Measurements from ENCODE around the gene DOCK11. TPM values are rescaled to one million over a fixed set of nuclear protein-coding genes. Genes with fewer than 3 reads are reported as not detected.

DOCK11 gene
- total and polyA plus RNA-seq, 2 donors (not counting 3 experiments of a cell fraction or from before 2014, with no cell fraction given), result 0.37 to 0.86 TPM

DNA sequence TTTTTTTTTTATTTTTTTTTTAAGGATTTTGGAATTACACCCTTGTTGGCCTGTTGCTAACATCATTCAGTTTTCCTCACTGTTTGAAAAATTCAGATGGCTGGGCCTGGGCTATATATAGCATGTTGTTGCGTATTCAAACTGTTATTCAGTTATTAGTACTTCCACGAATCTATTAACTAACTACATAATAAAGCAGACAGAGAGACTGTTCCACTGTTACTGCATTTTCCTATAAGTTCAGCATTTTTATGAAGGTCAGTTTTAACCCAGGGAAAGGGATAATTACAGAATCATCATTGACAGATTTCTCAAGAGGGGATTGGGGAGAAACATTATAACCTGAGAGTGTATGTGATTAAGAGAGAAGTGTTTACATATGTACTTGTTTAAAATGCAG is 3.1 kb downstream of the DOCK11 start:
- no peak overlapping the region for H2AFZ ChIP-seq (ENCODE audit: low read depth, low read length)
- peaks cover 3% of the 10 kb centered on the region for H3K4me1 ChIP-seq (ENCODE audit: control insufficient read depth, extremely low read depth, insufficient read depth, low read length)
- no peak overlapping the region for H3K27ac ChIP-seq (ENCODE audit: insufficient read depth, low read depth, low read length)
- ChIA-PET CTCF (interaction anchor here (0.9 kb wide), 1 partner anchor 33 kb away, joined by 4 read pairs; no protein-coding TSS in a partner anchor), POLR2A (no interaction called here)
- intact Hi-C loops (cut with micrococcal nuclease), result loop anchor here (10.0 kb wide), 1 partner anchor 106 kb away; no protein-coding TSS in a partner anchor
- no peak for FAIRE-seq
- H3K27me3 ChIP-seq (ENCODE audit: control insufficient read depth in 2 of 2, insufficient read depth in 2 of 2, low read length in 2 of 2), result peaks cover 14 to 20% of the 10 kb centered on the region in 2 experiments
- no peaks in the 10 kb centered on the region for H3K79me2 ChIP-seq (ENCODE audit: control insufficient read depth, insufficient read depth, low read length)
- H4K20me1 ChIP-seq (replicated peaks; ENCODE audit: control insufficient read depth, extremely low read depth, insufficient read depth, low read length), result no peaks in the 10 kb centered on the region
- dilution Hi-C loops (cut with MboI; ENCODE audit: extremely low pct_ligation_motif_present, low sequenced_read_pairs), result no loop called here
- no peak overlapping the region for H3K9ac ChIP-seq (replicated peaks; ENCODE audit: extremely low read depth, insufficient read depth, low read length)
- H3K4me2 ChIP-seq (ENCODE audit: insufficient read depth, low read length), result no peak overlapping the region
- no peak for TF ChIP-seq MYC (IDR thresholded peaks at IDR 0.05; ENCODE audit: low read depth, low read length)
- no peak for TF ChIP-seq JUN (IDR thresholded peaks at IDR 0.05; ENCODE audit: borderline replicate concordance, insufficient read depth, insufficient read length, low read depth)
- TF ChIP-seq POLR2A (IDR thresholded peaks at IDR 0.05; ENCODE audit: low read depth, low read length), result no peak
- TF ChIP-seq EZH2 (IDR thresholded peaks at IDR 0.05; ENCODE audit: borderline replicate concordance, low read depth, low read length, severe bottlenecking), result no peak
- TF ChIP-seq, protein P1, sequence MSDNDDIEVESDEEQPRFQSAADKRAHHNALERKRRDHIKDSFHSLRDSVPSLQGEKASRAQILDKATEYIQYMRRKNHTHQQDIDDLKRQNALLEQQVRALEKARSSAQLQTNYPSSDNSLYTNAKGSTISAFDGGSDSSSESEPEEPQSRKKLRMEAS (IDR thresholded peaks at IDR 0.05; ENCODE audit: insufficient read depth, insufficient read length), result no peak
- no TSS peak for BruUV-seq (replicated peaks)
- H3K9me1 ChIP-seq (replicated peaks; ENCODE audit: control insufficient read depth, extremely low read depth, insufficient read depth, low read length), result no peaks in the 10 kb centered on the region
- no peak for DNase-seq (ENCODE audit: low read depth, low spot score)
- no peaks in the 10 kb centered on the region for H3K9me3 ChIP-seq (replicated peaks; ENCODE audit: control insufficient read depth, insufficient read depth, low read length)
- no peaks in the 10 kb centered on the region for H3K36me3 ChIP-seq (ENCODE audit: control insufficient read depth in 2 of 2, extremely low read depth in 1 of 2, insufficient read depth in 2 of 2, low read length in 2 of 2)
- no peak overlapping the region for H3K4me3 ChIP-seq (replicated peaks in 1 of 3; ENCODE audit: insufficient read depth in 1 of 3, low read depth in 1 of 3, low read length in 3 of 3)

DNA sequence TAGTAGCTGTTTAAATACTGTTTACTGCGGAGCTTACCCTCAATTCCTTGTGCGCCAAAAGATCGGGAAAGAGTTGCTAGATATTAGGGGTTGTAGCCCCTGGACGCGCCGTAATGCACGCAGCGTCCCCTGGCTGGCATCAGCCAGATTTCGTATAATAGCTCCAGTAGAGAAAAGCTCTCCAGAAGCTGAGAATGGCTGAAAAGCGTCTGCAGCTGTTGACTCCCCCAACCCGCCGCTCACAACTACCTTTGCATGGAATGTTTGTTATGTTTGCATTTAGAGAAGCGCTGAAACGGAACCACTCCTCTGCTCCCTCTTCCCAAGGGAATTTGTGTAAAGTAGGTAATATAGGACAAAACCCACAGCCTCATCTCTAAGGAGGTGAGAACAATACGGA is 3.7 kb downstream of the DOCK11 start:
- Histone ChIP-seq H3K4me3 (replicated peaks in 1 of 3; ENCODE audit: insufficient read depth in 1 of 3, low read depth in 1 of 3, low read length in 3 of 3) (no peak overlapping the region), H3K27me3 (ENCODE audit: control insufficient read depth in 2 of 2, insufficient read depth in 2 of 2, low read length in 2 of 2) (peaks cover 14 to 20% of the 10 kb centered on the region in 2 experiments), H3K36me3 (ENCODE audit: control insufficient read depth in 2 of 2, extremely low read depth in 1 of 2, insufficient read depth in 2 of 2, low read length in 2 of 2) (no peaks in the 10 kb centered on the region), H3K4me1 (ENCODE audit: control insufficient read depth, extremely low read depth, insufficient read depth, low read length) (peaks cover 3% of the 10 kb centered on the region), H4K20me1 (replicated peaks; ENCODE audit: control insufficient read depth, extremely low read depth, insufficient read depth, low read length) (no peaks in the 10 kb centered on the region), H3K9me1 (replicated peaks; ENCODE audit: control insufficient read depth, extremely low read depth, insufficient read depth, low read length) (no peaks in the 10 kb centered on the region), H3K4me2 (ENCODE audit: insufficient read depth, low read length) (no peak overlapping the region), H3K79me2 (ENCODE audit: control insufficient read depth, insufficient read depth, low read length) (no peaks in the 10 kb centered on the region), H3K9ac (replicated peaks; ENCODE audit: extremely low read depth, insufficient read depth, low read length) (no peak overlapping the region), H3K9me3 (replicated peaks; ENCODE audit: control insufficient read depth, insufficient read depth, low read length) (no peaks in the 10 kb centered on the region), H2AFZ (ENCODE audit: low read depth, low read length) (no peak overlapping the region), H3K27ac (ENCODE audit: insufficient read depth, low read depth, low read length) (no peak overlapping the region)
- ChIA-PET POLR2A (no interaction called here), CTCF (interaction anchor here (0.9 kb wide), 1 partner anchor 32 kb away, joined by 4 read pairs; no protein-coding TSS in a partner anchor)
- FAIRE-seq (no peak), DNase-seq (ENCODE audit: low read depth, low spot score) (no peak)
- intact Hi-C loops (cut with micrococcal nuclease) (loop anchor here (10.0 kb wide), 1 partner anchor 106 kb away; no protein-coding TSS in a partner anchor), dilution Hi-C loops (cut with MboI; ENCODE audit: extremely low pct_ligation_motif_present, low sequenced_read_pairs) (no loop called here)
- BruUV-seq (replicated peaks), result no TSS peak
- TF ChIP-seq, protein P1 (IDR thresholded peaks at IDR 0.05; ENCODE audit: insufficient read depth, insufficient read length), result no peak
- TF ChIP-seq JUN (IDR thresholded peaks at IDR 0.05; ENCODE audit: borderline replicate concordance, insufficient read depth, insufficient read length, low read depth), result no peak
- TF ChIP-seq GATA2 (IDR thresholded peaks at IDR 0.05; ENCODE audit: insufficient read depth, insufficient read length, low read depth, low read length), result no peak
